ENCODE measurements around the gene SPR. TPM values are rescaled to one million over a fixed set of nuclear protein-coding genes. Genes with fewer than 3 reads are reported as not detected.
A peak's percentile ranks its signal among the peaks of the same experiment; 100 is the strongest.
"Not testable (repeated sequence)": the region's sequence is repeated elsewhere in the genome, so short reads cannot be mapped to it uniquely, and the experiment has no call there.

The SPR gene
- total RNA-seq, 6 experiments from 2014 or later, result 17.0 to 21.6 (median 19.0) TPM

DNA sequence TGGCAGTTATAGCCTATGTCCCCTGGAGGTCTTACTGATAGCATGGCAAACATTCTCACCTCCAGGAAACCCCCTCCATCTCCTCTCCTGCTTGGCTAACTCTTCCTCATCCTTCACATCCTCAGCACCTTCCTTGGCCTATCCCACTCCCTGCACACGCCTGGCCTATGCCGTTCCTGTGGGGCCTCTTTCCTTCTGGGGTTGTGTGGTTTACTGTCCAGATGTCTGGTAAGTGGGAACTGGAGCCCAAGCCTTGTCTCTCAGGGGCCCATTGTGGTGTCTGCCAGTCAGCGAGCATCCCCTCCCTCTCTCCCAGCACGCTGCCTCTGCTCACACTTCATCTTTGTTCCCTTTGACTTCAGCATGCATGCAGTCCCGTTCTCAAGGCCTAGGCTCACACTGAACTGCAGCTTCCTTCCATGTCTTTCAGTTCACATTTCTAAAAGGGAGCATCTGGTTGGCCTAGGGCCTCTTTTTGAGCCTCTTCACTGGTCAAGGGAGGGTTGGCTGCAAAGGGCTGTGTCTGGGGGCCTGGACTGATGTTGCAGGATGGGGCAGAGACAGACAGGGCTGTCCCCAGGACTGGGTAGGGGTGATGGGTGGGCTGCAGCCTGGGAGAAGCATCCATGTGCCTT, 13.1 kb downstream of the SPR start:
- H3K4me1 Mint-ChIP-seq (ENCODE audit: low read depth), result peaks cover 17% of the 10 kb centered on the region
- TF ChIP-seq, protein P1, sequence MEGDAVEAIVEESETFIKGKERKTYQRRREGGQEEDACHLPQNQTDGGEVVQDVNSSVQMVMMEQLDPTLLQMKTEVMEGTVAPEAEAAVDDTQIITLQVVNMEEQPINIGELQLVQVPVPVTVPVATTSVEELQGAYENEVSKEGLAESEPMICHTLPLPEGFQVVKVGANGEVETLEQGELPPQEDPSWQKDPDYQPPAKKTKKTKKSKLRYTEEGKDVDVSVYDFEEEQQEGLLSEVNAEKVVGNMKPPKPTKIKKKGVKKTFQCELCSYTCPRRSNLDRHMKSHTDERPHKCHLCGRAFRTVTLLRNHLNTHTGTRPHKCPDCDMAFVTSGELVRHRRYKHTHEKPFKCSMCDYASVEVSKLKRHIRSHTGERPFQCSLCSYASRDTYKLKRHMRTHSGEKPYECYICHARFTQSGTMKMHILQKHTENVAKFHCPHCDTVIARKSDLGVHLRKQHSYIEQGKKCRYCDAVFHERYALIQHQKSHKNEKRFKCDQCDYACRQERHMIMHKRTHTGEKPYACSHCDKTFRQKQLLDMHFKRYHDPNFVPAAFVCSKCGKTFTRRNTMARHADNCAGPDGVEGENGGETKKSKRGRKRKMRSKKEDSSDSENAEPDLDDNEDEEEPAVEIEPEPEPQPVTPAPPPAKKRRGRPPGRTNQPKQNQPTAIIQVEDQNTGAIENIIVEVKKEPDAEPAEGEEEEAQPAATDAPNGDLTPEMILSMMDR (IDR thresholded peaks at IDR 0.05), result no peak
- no peaks in the 10 kb centered on the region; the same call in 1 of the 2 replicates for H3K9me3 Mint-ChIP-seq
- H3K4me3 Mint-ChIP-seq, result no peak overlapping the region
- peaks cover 21% of the 10 kb centered on the region for H3K27me3 Mint-ChIP-seq (ENCODE audit: insufficient read depth)
- no peak overlapping the region for H3K27ac Mint-ChIP-seq
- no peaks in the 10 kb centered on the region for H3K36me3 Mint-ChIP-seq (ENCODE audit: low read depth)
- DNase-seq, result no peak

DNA sequence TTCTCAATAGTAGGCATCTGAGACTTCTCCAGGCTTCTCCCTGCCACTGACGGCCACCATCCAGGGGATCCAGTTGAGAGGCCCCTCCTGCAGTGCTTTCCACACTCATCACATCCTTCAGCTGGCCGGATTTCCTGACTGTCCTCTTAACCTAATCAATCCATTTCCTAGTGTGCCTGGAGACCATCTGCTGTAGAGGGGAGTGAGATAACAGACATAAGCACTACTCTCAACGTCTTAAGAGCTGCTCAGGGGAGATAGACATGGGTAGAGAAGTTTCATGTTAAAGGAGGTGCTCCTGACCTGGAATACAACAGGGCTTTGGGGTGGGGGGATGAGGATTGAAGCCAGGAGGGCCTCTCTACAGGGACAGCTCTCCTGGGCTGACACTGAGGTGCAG, 14.2 kb downstream of the SPR start:
- H3K36me3 Mint-ChIP-seq (ENCODE audit: low read depth), result peaks cover 5% of the 10 kb centered on the region; the same call in 1 of the 2 replicates
- DNase-seq, result no peak
- peaks cover 25% of the 10 kb centered on the region for H3K27me3 Mint-ChIP-seq (ENCODE audit: insufficient read depth)

DNA sequence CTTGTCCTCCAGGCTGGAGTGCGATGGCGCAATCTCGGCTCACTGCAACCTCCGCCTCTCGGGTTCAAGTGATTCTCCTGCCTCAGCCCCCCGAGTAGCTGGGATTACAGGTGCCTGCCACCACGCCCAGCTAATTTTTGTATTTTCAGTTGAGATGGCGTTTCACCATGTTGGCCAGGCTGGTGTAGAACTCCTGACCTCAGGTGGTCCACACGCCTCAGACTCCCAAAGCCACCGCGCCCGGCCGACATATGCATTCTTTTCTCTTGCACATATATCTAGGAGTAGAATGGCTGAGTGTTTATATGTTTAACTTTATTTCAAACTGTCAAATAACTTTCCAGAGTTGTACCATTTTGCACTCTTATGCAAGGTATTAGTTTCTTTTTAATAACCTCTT, 20.2 kb downstream of the SPR start:
- not testable (repeated sequence) for H3K4me3 Mint-ChIP-seq; H3K36me3 Mint-ChIP-seq (ENCODE audit: low read depth); H3K27ac Mint-ChIP-seq; H3K9me3 Mint-ChIP-seq; DNase-seq; H3K4me1 Mint-ChIP-seq (ENCODE audit: low read depth)
- peaks cover 52% of the 10 kb centered on the region for H3K27me3 Mint-ChIP-seq (ENCODE audit: insufficient read depth)

More for the DNA sequence above, 14.2 kb downstream of the SPR start:
- Mint-ChIP-seq H3K4me3 (no peak overlapping the region), H3K9me3 (no peaks in the 10 kb centered on the region; the same call in 1 of the 2 replicates), H3K27ac (no peak overlapping the region), H3K4me1 (ENCODE audit: low read depth) (peaks cover 6% of the 10 kb centered on the region)
- TF ChIP-seq, protein P1 (IDR thresholded peaks at IDR 0.05), result no peak

DNA sequence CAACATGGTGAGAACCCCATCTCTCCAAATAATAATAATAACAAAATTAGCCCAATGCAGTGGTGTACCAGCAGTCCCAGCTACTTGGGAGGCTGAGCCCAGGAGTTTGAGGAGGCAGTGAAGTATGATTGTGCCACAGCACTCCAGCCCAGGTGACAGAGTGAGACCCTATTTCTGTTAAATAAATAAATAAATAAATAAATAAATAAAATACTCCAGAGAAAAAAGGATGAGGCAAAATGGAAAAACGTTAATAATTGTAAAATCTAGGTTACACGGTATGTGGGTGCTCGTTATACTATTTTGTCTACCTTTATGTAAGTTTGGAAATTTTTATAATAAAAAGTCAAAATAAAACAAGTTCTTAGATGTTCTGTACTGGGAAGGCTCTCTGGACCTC, 21.5 kb downstream of the SPR start:
- TF ChIP-seq, protein P1 (IDR thresholded peaks at IDR 0.05), result no peak
- Mint-ChIP-seq H3K27me3 (ENCODE audit: insufficient read depth) (peaks cover 58% of the 10 kb centered on the region), H3K27ac (no peak overlapping the region), H3K9me3 (no peaks in the 10 kb centered on the region; the same call in 1 of the 2 replicates), H3K4me3 (no peak overlapping the region), H3K36me3 (ENCODE audit: low read depth) (peaks cover 5% of the 10 kb centered on the region; the same call in 1 of the 2 replicates), H3K4me1 (ENCODE audit: low read depth) (peaks cover 5% of the 10 kb centered on the region; the same call in 1 of the 2 replicates)
- no peak for DNase-seq

DNA sequence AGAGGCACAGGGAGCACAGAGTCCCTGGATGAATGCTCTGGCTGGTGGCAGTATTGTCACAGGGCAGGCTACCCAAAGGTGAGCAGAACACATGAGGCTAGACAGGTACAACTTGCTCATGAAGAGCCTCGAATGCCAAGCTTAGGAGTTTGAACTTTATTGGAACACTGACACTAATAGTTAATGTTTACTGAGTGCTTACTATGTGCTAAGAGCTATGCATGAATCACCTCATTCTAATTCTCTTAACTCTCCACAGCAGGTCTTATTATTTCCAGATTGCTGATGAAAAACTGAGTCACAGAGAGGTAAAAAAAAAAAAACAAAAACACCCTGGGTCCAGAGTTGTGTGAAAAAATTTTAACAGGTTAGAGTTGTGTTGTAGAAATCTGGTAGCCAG, 24.0 kb downstream of the SPR start:
- Mint-ChIP-seq H3K27me3 (ENCODE audit: insufficient read depth) (peaks cover 71% of the 10 kb centered on the region), H3K27ac (no peak overlapping the region), H3K36me3 (ENCODE audit: low read depth) (peaks cover 2% of the 10 kb centered on the region; the same call in 1 of the 2 replicates), H3K9me3 (no peaks in the 10 kb centered on the region; the same call in 1 of the 2 replicates), H3K4me1 (ENCODE audit: low read depth) (peaks cover 11% of the 10 kb centered on the region), H3K4me3 (no peak overlapping the region)
- no peak for DNase-seq
- TF ChIP-seq, protein P1 (IDR thresholded peaks at IDR 0.05), result no peak

DNA sequence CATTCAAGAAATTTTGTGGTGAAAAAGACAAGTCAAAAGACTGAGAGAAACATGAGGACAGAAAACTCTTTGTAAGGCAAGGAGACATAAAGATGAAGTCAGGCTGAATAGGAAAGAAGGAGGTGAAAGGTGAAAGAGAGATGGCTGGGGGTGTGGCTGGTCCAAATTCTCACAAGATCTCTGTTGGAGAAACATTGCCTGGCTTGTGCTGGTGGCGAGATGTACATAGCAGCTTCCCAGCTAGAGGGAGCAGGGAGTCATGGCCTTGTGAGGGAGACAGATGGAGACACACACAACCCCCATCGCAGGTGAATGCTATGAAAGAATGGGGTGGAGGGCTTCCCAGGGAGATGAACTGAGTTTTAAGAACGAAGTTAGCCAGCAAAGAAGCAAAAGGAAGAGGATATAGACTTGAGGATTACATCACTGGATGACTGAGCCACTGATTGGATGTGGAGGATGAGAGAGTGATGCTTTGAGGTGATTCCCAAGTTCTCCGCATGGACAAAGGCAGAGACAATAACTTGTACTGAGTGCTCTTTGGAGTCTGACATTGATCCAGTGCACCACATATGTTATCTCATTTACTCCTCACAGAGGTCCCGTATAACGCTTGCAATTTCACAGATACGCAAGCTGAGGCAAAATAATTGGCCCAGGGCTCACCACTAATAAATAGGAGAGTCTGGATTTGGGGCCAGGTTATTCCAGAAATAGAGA, 26.4 kb downstream of the SPR start:
- peaks cover 11% of the 10 kb centered on the region for H3K4me1 Mint-ChIP-seq (ENCODE audit: low read depth)
- DNase-seq, result no peak
- H3K9me3 Mint-ChIP-seq, result no peaks in the 10 kb centered on the region
- H3K36me3 Mint-ChIP-seq (ENCODE audit: low read depth), result no peaks in the 10 kb centered on the region
- no peak overlapping the region for H3K27ac Mint-ChIP-seq
- TF ChIP-seq, protein P1 (IDR thresholded peaks at IDR 0.05), result peak; percentile 22; the same call in 1 of the 2 replicates
- H3K4me3 Mint-ChIP-seq, result no peak overlapping the region
- peaks cover 70% of the 10 kb centered on the region for H3K27me3 Mint-ChIP-seq (ENCODE audit: insufficient read depth)
